ENCODE results near the gene SPEM3.
A peak's percentile ranks its signal among the peaks of the same experiment; 100 is the strongest.

The SPEM3 gene
- total RNA-seq, result 0 reads per million in 3 donors

DNA sequence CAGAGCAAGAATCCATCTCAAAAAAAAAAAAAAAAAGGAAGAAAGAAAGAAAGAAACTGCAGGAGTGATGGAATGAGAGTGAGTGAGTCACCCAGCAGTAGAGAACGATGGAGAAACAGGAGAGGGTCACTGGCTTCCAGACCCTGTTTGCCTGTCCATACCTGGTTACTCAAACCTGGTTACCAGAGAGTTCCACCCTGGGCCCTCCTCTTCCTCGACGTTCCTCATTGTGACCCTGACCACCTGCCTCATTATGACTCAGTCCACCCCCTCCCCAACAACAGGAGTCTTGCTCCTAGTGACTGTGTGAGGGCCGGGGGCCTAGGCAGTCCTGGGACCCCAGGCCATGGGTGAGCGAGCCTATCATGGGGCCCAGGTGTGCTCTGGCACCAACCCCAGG, at the start of gene SPEM3:
TSS of gene SPEM3 (plus strand) at position 301 of the 400 bp plus-strand sequence. CDS start at position 347, 46 bp downstream.
- no peak for DNase-seq
- Histone ChIP-seq H3K4me1 (ENCODE audit: control insufficient read depth, insufficient read depth, low read length, poor library complexity, severe bottlenecking) (no peaks in the 10 kb centered on the region), H3K4me3 (ENCODE audit: insufficient read depth, low read depth, low read length, poor library complexity, severe bottlenecking) (no peak within 1 kb of the TSS), H3K27me3 (replicated peaks; ENCODE audit: control insufficient read depth, insufficient read depth, low read length, poor library complexity, severe bottlenecking) (no peaks in the 10 kb centered on the region), H3K36me3 (ENCODE audit: control insufficient read depth, insufficient read depth, low read length) (no peaks in the 10 kb centered on the region), H3K27ac (ENCODE audit: insufficient read depth, low read length, poor library complexity, severe bottlenecking) (no peak within 1 kb of the TSS), H3K9me3 (ENCODE audit: control insufficient read depth, low read length) (no peaks in the 10 kb centered on the region)

DNA sequence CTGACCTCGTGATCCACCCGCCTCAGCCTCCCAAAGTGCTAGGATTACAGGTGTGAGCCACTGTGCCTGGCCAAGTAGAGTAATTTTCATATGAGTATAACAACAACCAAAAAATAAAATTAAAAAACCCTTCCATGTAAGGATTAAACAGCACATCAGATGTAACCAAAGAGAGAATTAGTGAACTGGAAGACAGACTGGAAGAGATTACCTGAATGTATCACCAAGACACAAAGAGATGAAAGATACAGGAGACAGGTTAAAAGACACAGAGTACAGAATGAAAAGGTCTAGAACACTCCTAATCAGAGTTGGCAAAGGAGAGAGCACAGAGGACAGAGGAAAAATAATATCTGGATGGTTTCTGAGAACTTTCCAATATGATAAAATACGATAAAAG, 49.5 kb upstream of the SPEM3 start:
- DNase-seq, result no peak

GRCh38 chr17:7380321-7380720, 48.3 kb upstream of the SPEM3 start:
- no peaks in the 10 kb centered on the region for H3K9me3 ChIP-seq (ENCODE audit: control insufficient read depth, low read length)
- H3K27me3 ChIP-seq (replicated peaks; ENCODE audit: control insufficient read depth, insufficient read depth, low read length, poor library complexity, severe bottlenecking), result peaks cover 10% of the 10 kb centered on the region
- H3K27ac ChIP-seq (ENCODE audit: insufficient read depth, low read length, poor library complexity, severe bottlenecking), result no peak overlapping the region
- H3K4me3 ChIP-seq (ENCODE audit: insufficient read depth, low read depth, low read length, poor library complexity, severe bottlenecking), result no peak overlapping the region
- H3K4me1 ChIP-seq (ENCODE audit: control insufficient read depth, insufficient read depth, low read length, poor library complexity, severe bottlenecking), result peaks cover 15% of the 10 kb centered on the region
- DNase-seq, result no peak
- no peaks in the 10 kb centered on the region for H3K36me3 ChIP-seq (ENCODE audit: control insufficient read depth, insufficient read depth, low read length)

More for the DNA sequence above, 49.5 kb upstream of the SPEM3 start:
- Histone ChIP-seq H3K4me1 (ENCODE audit: control insufficient read depth, insufficient read depth, low read length, poor library complexity, severe bottlenecking) (peaks cover 8% of the 10 kb centered on the region), H3K36me3 (ENCODE audit: control insufficient read depth, insufficient read depth, low read length) (no peaks in the 10 kb centered on the region), H3K4me3 (ENCODE audit: insufficient read depth, low read depth, low read length, poor library complexity, severe bottlenecking) (no peak overlapping the region), H3K9me3 (ENCODE audit: control insufficient read depth, low read length) (no peaks in the 10 kb centered on the region), H3K27ac (ENCODE audit: insufficient read depth, low read length, poor library complexity, severe bottlenecking) (no peak overlapping the region), H3K27me3 (replicated peaks; ENCODE audit: control insufficient read depth, insufficient read depth, low read length, poor library complexity, severe bottlenecking) (peaks cover 10% of the 10 kb centered on the region)

- no peak within 1 kb of the TSS for H3K27ac ChIP-seq (ENCODE audit: insufficient read depth, low read length, poor library complexity, severe bottlenecking)
- no peak within 1 kb of the TSS for H3K4me3 ChIP-seq (ENCODE audit: insufficient read depth, low read depth, low read length, poor library complexity, severe bottlenecking)
- no peaks in the 10 kb centered on the region for H3K9me3 ChIP-seq (ENCODE audit: control insufficient read depth, low read length)
Measured at GRCh38 chr17:7380855-7381683, 47.6 kb upstream of the SPEM3 start, which contains the start of gene TNK1. Gene TNK1 (plus strand): TSS chr17:7381089. CDS start chr17:7382927, 1,838 bp downstream.

GRCh38 chr17:7382901-7383300, 45.8 kb upstream of the SPEM3 start:
- H3K4me3 ChIP-seq (ENCODE audit: insufficient read depth, low read depth, low read length, poor library complexity, severe bottlenecking), result no peak overlapping the region
- peaks cover 15% of the 10 kb centered on the region for H3K4me1 ChIP-seq (ENCODE audit: control insufficient read depth, insufficient read depth, low read length, poor library complexity, severe bottlenecking)
- no peaks in the 10 kb centered on the region for H3K9me3 ChIP-seq (ENCODE audit: control insufficient read depth, low read length)
- peaks cover 10% of the 10 kb centered on the region for H3K27me3 ChIP-seq (replicated peaks; ENCODE audit: control insufficient read depth, insufficient read depth, low read length, poor library complexity, severe bottlenecking)
- DNase-seq, result no peak
- H3K27ac ChIP-seq (ENCODE audit: insufficient read depth, low read length, poor library complexity, severe bottlenecking), result no peak overlapping the region
- H3K36me3 ChIP-seq (ENCODE audit: control insufficient read depth, insufficient read depth, low read length), result peaks cover 6% of the 10 kb centered on the region

More at GRCh38 chr17:7380855-7381683, 47.6 kb upstream of the SPEM3 start, which contains the start of gene TNK1:
- Histone ChIP-seq H3K27me3 (replicated peaks; ENCODE audit: control insufficient read depth, insufficient read depth, low read length, poor library complexity, severe bottlenecking) (peaks cover 10% of the 10 kb centered on the region), H3K4me1 (ENCODE audit: control insufficient read depth, insufficient read depth, low read length, poor library complexity, severe bottlenecking) (peaks cover 15% of the 10 kb centered on the region), H3K36me3 (ENCODE audit: control insufficient read depth, insufficient read depth, low read length) (no peaks in the 10 kb centered on the region)
- DNase-seq, result no peak

GRCh38 chr17:7383371-7383741, 45.3 kb upstream of the SPEM3 start:
- H3K9me3 ChIP-seq (ENCODE audit: control insufficient read depth, low read length), result no peaks in the 10 kb centered on the region
- H3K27me3 ChIP-seq (replicated peaks; ENCODE audit: control insufficient read depth, insufficient read depth, low read length, poor library complexity, severe bottlenecking), result peaks cover 10% of the 10 kb centered on the region
- no peak for DNase-seq
- H3K27ac ChIP-seq (ENCODE audit: insufficient read depth, low read length, poor library complexity, severe bottlenecking), result peak overlapping the region; percentile 84
- peaks cover 7% of the 10 kb centered on the region for H3K36me3 ChIP-seq (ENCODE audit: control insufficient read depth, insufficient read depth, low read length)
- peaks cover 15% of the 10 kb centered on the region for H3K4me1 ChIP-seq (ENCODE audit: control insufficient read depth, insufficient read depth, low read length, poor library complexity, severe bottlenecking)
- H3K4me3 ChIP-seq (ENCODE audit: insufficient read depth, low read depth, low read length, poor library complexity, severe bottlenecking), result peak overlapping the region; percentile 64

DNA sequence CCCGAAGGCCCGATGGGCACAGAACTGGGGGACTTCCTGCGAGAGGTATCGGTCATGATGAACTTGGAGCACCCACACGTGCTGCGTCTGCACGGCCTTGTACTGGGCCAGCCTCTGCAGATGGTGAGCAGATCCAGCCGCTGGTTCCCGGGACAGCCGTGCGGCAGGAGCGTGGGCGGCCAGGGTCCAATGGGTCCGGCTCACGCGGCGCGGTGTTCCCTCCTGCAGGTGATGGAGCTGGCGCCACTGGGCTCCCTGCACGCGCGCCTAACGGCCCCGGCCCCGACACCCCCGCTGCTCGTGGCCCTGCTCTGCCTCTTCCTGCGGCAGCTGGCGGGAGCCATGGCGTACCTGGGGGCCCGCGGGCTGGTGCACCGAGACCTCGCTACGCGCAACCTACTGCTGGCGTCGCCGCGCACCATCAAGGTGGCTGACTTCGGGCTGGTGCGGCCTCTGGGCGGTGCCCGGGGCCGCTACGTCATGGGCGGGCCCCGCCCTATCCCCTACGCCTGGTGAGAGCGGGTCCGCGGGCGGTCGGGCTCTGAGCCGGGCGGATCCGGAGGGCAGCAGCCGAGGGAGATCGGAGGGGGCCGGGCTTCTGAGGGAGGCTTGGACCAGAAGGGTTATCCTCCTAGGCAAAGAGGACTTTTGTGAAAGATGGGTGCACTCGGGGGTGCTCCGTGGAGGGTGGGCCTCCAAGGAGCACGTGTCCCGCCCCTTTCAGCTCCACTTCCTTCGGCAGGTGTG, 44.7 kb upstream of the SPEM3 start:
- H3K9me3 ChIP-seq (ENCODE audit: control insufficient read depth, low read length), result no peaks in the 10 kb centered on the region
- H3K27me3 ChIP-seq (replicated peaks; ENCODE audit: control insufficient read depth, insufficient read depth, low read length, poor library complexity, severe bottlenecking), result peaks cover 10% of the 10 kb centered on the region
- DNase-seq, result peak; percentile 63 to 75 (median 72)
- peaks cover 13% of the 10 kb centered on the region for H3K36me3 ChIP-seq (ENCODE audit: control insufficient read depth, insufficient read depth, low read length)
- peak overlapping the region; percentile 64 for H3K4me3 ChIP-seq (ENCODE audit: insufficient read depth, low read depth, low read length, poor library complexity, severe bottlenecking)
- H3K27ac ChIP-seq (ENCODE audit: insufficient read depth, low read length, poor library complexity, severe bottlenecking), result peak overlapping the region; percentile 84
- H3K4me1 ChIP-seq (ENCODE audit: control insufficient read depth, insufficient read depth, low read length, poor library complexity, severe bottlenecking), result peaks cover 15% of the 10 kb centered on the region

GRCh38 chr17:7384489-7385081, 44.1 kb upstream of the SPEM3 start:
- H3K4me3 ChIP-seq (ENCODE audit: insufficient read depth, low read depth, low read length, poor library complexity, severe bottlenecking), result peak overlapping the region; percentile 64
- peaks cover 15% of the 10 kb centered on the region for H3K4me1 ChIP-seq (ENCODE audit: control insufficient read depth, insufficient read depth, low read length, poor library complexity, severe bottlenecking)
- DNase-seq, result no peak
- H3K36me3 ChIP-seq (ENCODE audit: control insufficient read depth, insufficient read depth, low read length), result peaks cover 19% of the 10 kb centered on the region
- H3K27me3 ChIP-seq (replicated peaks; ENCODE audit: control insufficient read depth, insufficient read depth, low read length, poor library complexity, severe bottlenecking), result peaks cover 10% of the 10 kb centered on the region
- no peaks in the 10 kb centered on the region for H3K9me3 ChIP-seq (ENCODE audit: control insufficient read depth, low read length)
- peak overlapping the region; percentile 84 for H3K27ac ChIP-seq (ENCODE audit: insufficient read depth, low read length, poor library complexity, severe bottlenecking)

- peaks cover 33% of the 10 kb centered on the region for H3K4me1 ChIP-seq (ENCODE audit: control insufficient read depth, insufficient read depth, low read length, poor library complexity, severe bottlenecking)
- no peak overlapping the region for H3K27ac ChIP-seq (ENCODE audit: insufficient read depth, low read length, poor library complexity, severe bottlenecking)
- DNase-seq, result no peak
- H3K9me3 ChIP-seq (ENCODE audit: control insufficient read depth, low read length), result no peaks in the 10 kb centered on the region
- peaks cover 50% of the 10 kb centered on the region for H3K36me3 ChIP-seq (ENCODE audit: control insufficient read depth, insufficient read depth, low read length)
- no peaks in the 10 kb centered on the region for H3K27me3 ChIP-seq (replicated peaks; ENCODE audit: control insufficient read depth, insufficient read depth, low read length, poor library complexity, severe bottlenecking)
- no peak overlapping the region for H3K4me3 ChIP-seq (ENCODE audit: insufficient read depth, low read depth, low read length, poor library complexity, severe bottlenecking)
Measured at GRCh38 chr17:7388856-7389255, 39.8 kb upstream of the SPEM3 start.

All from effector memory CD4-positive, alpha-beta T cell (primary cell).